Nephron progenitor cell (in vitro differentiated cells): ENCODE data around the gene MKRN2.
"Not testable (repeated sequence)": the region's sequence is repeated elsewhere in the genome, so short reads cannot be mapped to it uniquely, and the experiment has no call there.

Source experiments
- DNase-seq: peaks from one replicate; pipeline ENCODE4 v3.0.0; 2021
- H3K27ac Mint-ChIP-seq: 2 replicates; pipeline ENCODE4 v1.8.0; 2021; ENCODE audit warnings: mild to moderate bottlenecking, moderate library complexity, mixed read lengths
- H3K27me3 Mint-ChIP-seq: 2 replicates; pipeline ENCODE4 v1.8.0; 2021; ENCODE audit warnings: mild to moderate bottlenecking, low read depth, mixed read lengths; ENCODE audit not compliant: poor library complexity
- H3K36me3 Mint-ChIP-seq: 2 replicates; pipeline ENCODE4 v1.8.0; 2021; ENCODE audit warnings: low read depth, mixed read lengths
- H3K4me1 Mint-ChIP-seq: 2 replicates; pipeline ENCODE4 v1.8.0; 2021; ENCODE audit warnings: mixed read lengths
- H3K4me3 Mint-ChIP-seq: 2 replicates; pipeline ENCODE4 v1.8.0; 2021; ENCODE audit warnings: mild to moderate bottlenecking, moderate library complexity, mixed read lengths
- H3K9me3 Mint-ChIP-seq: 2 replicates; pipeline ENCODE4 v1.8.0; 2021; ENCODE audit warnings: mild to moderate bottlenecking, moderate library complexity, mixed read lengths
- CTCF ChIP-seq: fragments of 200-600 bp; sonication (generic); IDR thresholded peaks from 2 replicates; pipeline ENCODE4 v1.5.0; 2021; ENCODE audit warnings: antibody characterized with exemption

Gene MKRN2

GRCh38 chr3:12522721-12523120 lies 34.2 kb upstream of the MKRN2 start:
- no peak for TF ChIP-seq CTCF
- H3K27ac Mint-ChIP-seq = peak overlapping the region; percentile 25
- peaks cover 74% of the 10 kb centered on the region for H3K36me3 Mint-ChIP-seq
- no peak overlapping the region for H3K4me3 Mint-ChIP-seq
- H3K9me3 Mint-ChIP-seq = peaks cover 4% of the 10 kb centered on the region
- no peaks in the 10 kb centered on the region for H3K27me3 Mint-ChIP-seq
- peaks cover 16% of the 10 kb centered on the region for H3K4me1 Mint-ChIP-seq
- DNase-seq = no peak

- Mint-ChIP-seq H3K4me3 (no peak overlapping the region), H3K36me3 (peaks cover 73% of the 10 kb centered on the region), H3K27me3 (peaks cover 6% of the 10 kb centered on the region), H3K4me1 (no peaks in the 10 kb centered on the region), H3K9me3 (no peaks in the 10 kb centered on the region), H3K27ac (no peak overlapping the region)
- no peak for TF ChIP-seq CTCF
- no peak for DNase-seq
These were observed 29.1 kb upstream of the MKRN2 start for GRCh38 chr3:12527757-12528143.

GRCh38 chr3:12532182-12532581 lies 24.7 kb upstream of the MKRN2 start:
- no peak for TF ChIP-seq CTCF
- H3K9me3 Mint-ChIP-seq = no peaks in the 10 kb centered on the region
- no peaks in the 10 kb centered on the region for H3K4me1 Mint-ChIP-seq
- H3K27me3 Mint-ChIP-seq = peaks cover 6% of the 10 kb centered on the region
- H3K27ac Mint-ChIP-seq = no peak overlapping the region
- peaks cover 52% of the 10 kb centered on the region for H3K36me3 Mint-ChIP-seq
- no peak for DNase-seq
- H3K4me3 Mint-ChIP-seq = no peak overlapping the region

GRCh38 chr3:12536423-12536822 lies 20.5 kb upstream of the MKRN2 start:
- no peak for TF ChIP-seq CTCF
- Mint-ChIP-seq H3K9me3 (no peaks in the 10 kb centered on the region), H3K27ac (peak overlapping the region; percentile 65), H3K36me3 (peaks cover 40% of the 10 kb centered on the region), H3K27me3 (no peaks in the 10 kb centered on the region), H3K4me3 (no peak overlapping the region), H3K4me1 (no peaks in the 10 kb centered on the region)
- DNase-seq = no peak

GRCh38 chr3:12541625-12542024 lies 15.3 kb upstream of the MKRN2 start:
- no peak overlapping the region for H3K4me3 Mint-ChIP-seq
- H3K36me3 Mint-ChIP-seq = peaks cover 16% of the 10 kb centered on the region
- H3K27me3 Mint-ChIP-seq = peaks cover 4% of the 10 kb centered on the region
- DNase-seq = peak; percentile 13
- H3K4me1 Mint-ChIP-seq = peaks cover 8% of the 10 kb centered on the region
- peak; percentile 19 for TF ChIP-seq CTCF
- H3K27ac Mint-ChIP-seq = no peak overlapping the region
- H3K9me3 Mint-ChIP-seq = no peaks in the 10 kb centered on the region

- H3K4me1 Mint-ChIP-seq, H3K9me3 Mint-ChIP-seq, H3K27me3 Mint-ChIP-seq, H3K27ac Mint-ChIP-seq, DNase-seq, H3K4me3 Mint-ChIP-seq: not testable (repeated sequence)
- peaks cover 15% of the 10 kb centered on the region for H3K36me3 Mint-ChIP-seq
These were observed 13.4 kb upstream of the MKRN2 start for GRCh38 chr3:12543497-12543896.
